ENCODE measurements around the gene C17orf114. TPM values are rescaled to one million over a fixed set of nuclear protein-coding genes. Genes with fewer than 3 reads are reported as not detected.

C17orf114 gene

GRCh38 chr17:4766723-4767122, 35.4 kb downstream of the C17orf114 start:
- CTCF ChIA-PET = interaction anchor here (0.6 kb wide), 1 partner anchor 119 kb away, joined by 4 read pairs; no protein-coding TSS in a partner anchor
- POLR2A ChIA-PET = no interaction called here

- CTCF ChIA-PET = interaction anchor here (0.6 kb wide), 1 partner anchor 119 kb away, joined by 4 read pairs; no protein-coding TSS in a partner anchor
- POLR2A ChIA-PET = no interaction called here
These were observed 35.9 kb downstream of the C17orf114 start for GRCh38 chr17:4766201-4766600.

- POLR2A ChIA-PET = no interaction called here
- CTCF ChIA-PET = no interaction called here
These were observed 37.5 kb downstream of the C17orf114 start for GRCh38 chr17:4764595-4764994.

GRCh38 chr17:4759776-4760236, 42.3 kb downstream of the C17orf114 start:
- ChIA-PET POLR2A (no interaction called here), CTCF (no interaction called here)

- POLR2A ChIA-PET = no interaction called here
- CTCF ChIA-PET = no interaction called here
These were observed 48.7 kb downstream of the C17orf114 start for GRCh38 chr17:4753392-4753791.

GRCh38 chr17:4751932-4752331, 50.2 kb downstream of the C17orf114 start:
- CTCF ChIA-PET = no interaction called here
- POLR2A ChIA-PET = no interaction called here

Other genes starting within 250 kb of the C17orf114 start
- 100 to 1,000 TPM; 154 to 157 TPM for gene MYBBP1A, start 246.9 kb downstream of the C17orf114 start, total RNA-seq
- gene GGT6, start 241.8 kb downstream of the C17orf114 start, total RNA-seq = not detected
- gene SMTNL2, start 217.8 kb downstream of the C17orf114 start, total RNA-seq = not detected
- gene ALOX15, start 160.7 kb downstream of the C17orf114 start, total RNA-seq = not detected
- 100 to 1,000 TPM; 118 to 119 TPM for gene PELP1, start 98.2 kb downstream of the C17orf114 start, total RNA-seq
- gene ARRB2, start 91.7 kb downstream of the C17orf114 start, total RNA-seq = 100 to 1,000 TPM; 183 to 193 TPM
- gene MED11, start 70.9 kb downstream of the C17orf114 start, total RNA-seq = 10 to 100 TPM; 22.1 to 22.9 TPM
- not detected for gene ZMYND15, start 62.5 kb downstream of the C17orf114 start, total RNA-seq
- gene CXCL16, start 62.4 kb downstream of the C17orf114 start, total RNA-seq = 1 to 10 TPM; 1.6 to 1.7 TPM
- gene TM4SF5, start 30.4 kb downstream of the C17orf114 start, total RNA-seq = not detected
- under 1 TPM; 0.29 to 0.32 TPM for gene VMO1, start 16.0 kb downstream of the C17orf114 start, total RNA-seq
- not detected for gene GLTPD2, start 13.4 kb downstream of the C17orf114 start, total RNA-seq
- 100 to 1,000 TPM; 183 to 184 TPM for gene PSMB6, start 6.2 kb downstream of the C17orf114 start, total RNA-seq
- 10 to 100 TPM in 1 of 2 experiments, 1 to 10 TPM in 1; 10.0 to 12.6 TPM for gene PLD2, start 4.8 kb upstream of the C17orf114 start, total RNA-seq
- 10 to 100 TPM; 46.8 to 48.5 TPM for gene MINK1, start 31.0 kb upstream of the C17orf114 start, total RNA-seq
- 1 to 10 TPM; 2.8 to 3.2 TPM for gene C17orf107, start 97.2 kb upstream of the C17orf114 start, total RNA-seq
- gene CHRNE, start 100.8 kb upstream of the C17orf114 start, total RNA-seq = under 1 TPM; 0.38 to 0.42 TPM
- gene GP1BA, start 129.9 kb upstream of the C17orf114 start, total RNA-seq = not detected
- gene SLC25A11, start 137.7 kb upstream of the C17orf114 start, total RNA-seq = 10 to 100 TPM; 91.7 to 92.9 TPM
- gene RNF167, start 137.9 kb upstream of the C17orf114 start, total RNA-seq = 100 to 1,000 TPM; 179 to 192 TPM
- 1,000 to 10,000 TPM; 1,847 to 1,866 TPM for gene PFN1, start 146.2 kb upstream of the C17orf114 start, total RNA-seq
- 10 to 100 TPM; 28.2 to 31.5 TPM for gene ENO3, start 148.8 kb upstream of the C17orf114 start, total RNA-seq
- gene SPAG7, start 165.5 kb upstream of the C17orf114 start, total RNA-seq = 10 to 100 TPM; 64.0 to 64.8 TPM
- gene CAMTA2, start 185.3 kb upstream of the C17orf114 start, total RNA-seq = 100 to 1,000 TPM; 120 to 125 TPM
- under 1 TPM; 0.30 to 0.31 TPM for gene INCA1, start 195.2 kb upstream of the C17orf114 start, total RNA-seq
- gene KIF1C, start 195.6 kb upstream of the C17orf114 start, total RNA-seq = 10 to 100 TPM; 72.7 to 77.3 TPM
- under 1 TPM; 0.21 to 0.32 TPM for gene SLC52A1, start 233.1 kb upstream of the C17orf114 start, total RNA-seq

Measured in activated CD8-positive, alpha-beta memory T cell treated with anti-CD3 and anti-CD28 coated beads for 36 hours (primary cell).